Heart left ventricle (tissue), 16 donors: ENCODE data around the gene TNS3. TPM values are rescaled to one million over a fixed set of nuclear protein-coding genes. Genes with fewer than 3 reads are reported as not detected.

Source experiments
- ATAC-seq, 4 donors: fragments of 200-7000 bp; cut with Tn5 transposase; one replicate each; pipeline ENCODE4 v1.9.1; 2020 to 2022; ENCODE audit warnings: moderate library complexity in 4 of 4, mild to moderate bottlenecking in 3 of 4, moderate number of reproducible peaks in 1 of 4
- DNase-seq, 5 donors: peaks; one replicate each; pipeline ENCODE4 v3.0.0-alpha.2; 2020
- H3K27ac ChIP-seq, 12 donors: fragments of 200-600 bp; sonication (generic) in 4 of 12; one replicate each; pipeline versions ENCODE4 v1.5.0 to v1.8.0; 2016 to 2022; ENCODE audit warnings: mild to moderate bottlenecking in 2 of 12
- H3K27me3 ChIP-seq, 9 donors: fragments of 200-600 bp; sonication (generic) in 2 of 9; one replicate each; pipeline versions ENCODE4 v1.5.1 to v1.8.0; 2016 to 2022; ENCODE audit warnings: mild to moderate bottlenecking in 3 of 9
- H3K36me3 ChIP-seq, 9 donors: fragments of 200-600 bp; sonication (generic) in 2 of 9; one replicate each; pipeline versions ENCODE4 v1.5.0 to v1.8.0; 2018 to 2022; ENCODE audit warnings: mild to moderate bottlenecking in 2 of 9
- H3K4me1 ChIP-seq, 12 donors: fragments of 200-600 bp; sonication (generic) in 4 of 12; one replicate each; pipeline versions ENCODE4 v1.5.0 to v1.8.0; 2016 to 2022; ENCODE audit warnings: mild to moderate bottlenecking in 3 of 12
- H3K4me3 ChIP-seq, 12 donors: fragments of 200-600 bp; sonication (generic) in 4 of 12; one replicate each; pipeline versions ENCODE4 v1.5.0 to v1.8.0; 2017 to 2022; ENCODE audit warnings: mild to moderate bottlenecking in 9 of 12, moderate library complexity in 4 of 12
- H3K9me3 ChIP-seq, 12 donors: fragments of 200-600 bp; sonication (generic) in 4 of 12; one replicate each; pipeline versions ENCODE4 v1.5.0 to v1.8.0; 2016 to 2022; ENCODE audit warnings: mild to moderate bottlenecking in 1 of 12
- POLR2A ChIP-seq, 2 donors: fragments of 450-650 bp; IDR thresholded peaks; one replicate each; pipeline ENCODE4 v1.6.1; 2017; ENCODE audit warnings: antibody characterized with exemption in 2 of 2, mild to moderate bottlenecking in 2 of 2, moderate library complexity in 2 of 2
- WGBS, 4 donors: extraction: QIAGEN DNeasy Blood & Tissue Kit in 2 of 4; methylation state at CpG; one replicate each; pipeline versions ENCODE4 v1.1.5 to v1.1.7; 2013 to 2018; 5-methylcytosine and 5-hydroxymethylcytosine counted together
- intact Hi-C, 10 donors: fragments of 100-400 bp; cut with DNase I; formaldehyde crosslinking; loops; one replicate each; pipeline versions ENCODE4 v1.11.1 to v1.14.2; 2022
- polyA plus RNA-seq, 2 donors: library from polyadenylated mRNA; stranded (reverse); fragments of 200-250 nt; gene quantifications; one replicate each; pipeline ENCODE4 v1.2.3, GENCODE V29; 2013
- total RNA-seq, 9 donors: library from RNA; depleted of rRNA in 2 of 9; stranded (reverse); fragments of >200 nt in 2 of 9; fragmentation: NEBNext Ultra II Directional in 3 of 9; extraction: Animal tissue kit (Norgen Biotek cat#: 25700) in 3 of 9; gene quantifications; one replicate each; pipeline versions ENCODE4 v1.1.0 to v1.2.4, GENCODE V29; 2016 to 2023
- TF ChIP-seq, protein P1 (sequence below), 12 donors: fragments of 200-600 bp; sonication (generic) in 4 of 12; IDR thresholded peaks; one replicate each; pipeline versions ENCODE4 v1.5.0 to v1.8.0; 2018 to 2022; ENCODE audit warnings: antibody characterized with exemption in 12 of 12, mild to moderate bottlenecking in 5 of 12
- donor health status: ischemic (EF 13 %, LVEDD 7.1; RV severe dilation, severe dysfunction).
- donor health status: healthy with polysubstance abuse.
- donor health status: DM: no; HTN: yes; CAD: no.
- donor health status: DM: no; HTN: no; CAD: no.
- donor health status: ischemic (EF 25% LVEDD 6.9; RV normal size, moderate dysfunction).
- donor health status: ischemic (EF 25% LVEDD 5.7; RV mildly dilated, moderate dysfunction).
- donor health status: healthy.
- donor health status: DM: yes; HTN: yes; CAD: no.
- donor health status: ischemic (EF 35%, LVEDD 5.7; RV mildly dilated, moderate dysfunction).
- donor health status: nonischemic (EF 11% LVEDD 7.7; RV severe dilation, severe dysfunction).
- donor health status: DM: yes; HTN: yes; CAD: no.
- donor health status: PGD.
- donor health status: ischemic (EF 29% LVEDD 5.4; RV normal size, mild dysfunction).
- donor health status: nonischemic (EF 23%, LVEDD 6.1; RV moderate dilation, normal function).

TNS3 gene
- total and polyA plus RNA-seq, 11 donors = 10.1 to 116 (median 32.7) TPM

DNA sequence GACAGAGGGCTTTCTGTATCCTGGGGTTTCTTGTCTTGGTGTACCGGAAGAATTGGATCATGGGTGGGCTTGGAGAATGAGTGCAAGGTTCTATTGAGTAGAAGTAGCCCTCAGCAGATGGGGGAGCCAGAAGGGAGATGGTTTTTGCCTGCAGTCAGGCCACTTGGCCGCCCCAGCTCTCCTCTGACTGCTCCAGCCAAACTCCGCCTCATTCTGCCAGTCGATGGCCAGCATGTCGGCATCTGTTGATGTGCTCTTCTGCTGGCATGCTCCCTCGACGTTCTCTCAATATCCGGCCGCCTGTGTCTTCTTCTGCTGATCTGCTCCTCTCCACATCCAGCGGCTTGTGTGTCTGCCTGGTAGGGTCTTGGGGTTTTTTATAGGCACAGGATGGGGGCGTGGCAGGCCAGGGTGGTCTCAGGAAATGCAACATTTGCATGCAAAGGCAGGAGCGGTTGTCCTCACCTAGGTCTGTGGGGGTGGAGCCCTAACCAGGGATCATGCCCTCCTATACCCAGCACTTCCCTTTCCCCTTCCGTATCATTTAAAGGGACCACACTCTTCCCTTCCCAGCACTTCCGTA, 40.2 kb upstream of the TNS3 start:
- peak in 1 of 4 donors; percentile 2 for ATAC-seq

DNA sequence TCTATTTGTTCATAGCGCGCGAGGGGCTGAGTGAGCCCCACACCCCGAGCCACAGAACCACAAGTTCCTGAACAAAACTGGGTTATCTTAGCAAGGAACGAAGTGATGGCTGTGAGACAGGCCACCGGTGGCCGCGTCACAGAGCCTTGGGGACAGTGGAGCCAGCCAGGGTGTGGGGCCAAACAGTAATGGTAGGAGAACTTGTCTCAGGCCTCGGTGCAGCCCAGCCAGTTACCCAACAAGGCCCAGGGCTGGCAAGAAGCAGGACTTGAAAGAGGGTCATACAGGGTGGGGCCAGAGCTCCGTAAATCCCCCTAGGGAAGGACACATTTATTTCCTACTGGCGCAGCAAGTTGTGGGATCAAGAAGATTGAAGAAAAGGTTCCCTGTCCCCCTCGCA, 39.4 kb upstream of the TNS3 start:
- Histone ChIP-seq H3K4me1 (peaks cover 0 to 32% (median 11%) of the 10 kb centered on the region in 12 donors), H3K27me3 (no peaks in the 10 kb centered on the region), H3K27ac (peak overlapping the region in 7 of 12 donors; percentile 31 to 88 (median 71)), H3K9me3 (no peaks in the 10 kb centered on the region), H3K4me3 (no peak overlapping the region), H3K36me3 (no peaks in the 10 kb centered on the region)
- ATAC-seq (no peak), DNase-seq (no peak)
- TF ChIP-seq, protein P1, sequence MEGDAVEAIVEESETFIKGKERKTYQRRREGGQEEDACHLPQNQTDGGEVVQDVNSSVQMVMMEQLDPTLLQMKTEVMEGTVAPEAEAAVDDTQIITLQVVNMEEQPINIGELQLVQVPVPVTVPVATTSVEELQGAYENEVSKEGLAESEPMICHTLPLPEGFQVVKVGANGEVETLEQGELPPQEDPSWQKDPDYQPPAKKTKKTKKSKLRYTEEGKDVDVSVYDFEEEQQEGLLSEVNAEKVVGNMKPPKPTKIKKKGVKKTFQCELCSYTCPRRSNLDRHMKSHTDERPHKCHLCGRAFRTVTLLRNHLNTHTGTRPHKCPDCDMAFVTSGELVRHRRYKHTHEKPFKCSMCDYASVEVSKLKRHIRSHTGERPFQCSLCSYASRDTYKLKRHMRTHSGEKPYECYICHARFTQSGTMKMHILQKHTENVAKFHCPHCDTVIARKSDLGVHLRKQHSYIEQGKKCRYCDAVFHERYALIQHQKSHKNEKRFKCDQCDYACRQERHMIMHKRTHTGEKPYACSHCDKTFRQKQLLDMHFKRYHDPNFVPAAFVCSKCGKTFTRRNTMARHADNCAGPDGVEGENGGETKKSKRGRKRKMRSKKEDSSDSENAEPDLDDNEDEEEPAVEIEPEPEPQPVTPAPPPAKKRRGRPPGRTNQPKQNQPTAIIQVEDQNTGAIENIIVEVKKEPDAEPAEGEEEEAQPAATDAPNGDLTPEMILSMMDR (IDR thresholded peaks at IDR 0.05) = no peak
- no peak for TF ChIP-seq POLR2A (IDR thresholded peaks at IDR 0.05)
- intact Hi-C loops = no loop called here
- WGBS, 4 donors = 91 to 99% (median 95%) methylated on average over 11 to 12 of the region's 12 CpGs

More for the DNA sequence above, 40.2 kb upstream of the TNS3 start:
- intact Hi-C loops = no loop called here
- H3K4me1 ChIP-seq = peaks cover 0 to 32% (median 11%) of the 10 kb centered on the region in 12 donors
- TF ChIP-seq POLR2A (IDR thresholded peaks at IDR 0.05) = no peak
- TF ChIP-seq, protein P1 (IDR thresholded peaks at IDR 0.05) = no peak
- no peak overlapping the region for H3K4me3 ChIP-seq
- WGBS, 4 donors = 74 to 82% (median 76%) methylated on average over 14 of the region's 14 CpGs
- H3K27ac ChIP-seq = peak overlapping the region in 11 of 12 donors; percentile 31 to 88 (median 64)
- no peaks in the 10 kb centered on the region for H3K36me3 ChIP-seq
- peak in 1 of 5 donors; percentile 33 for DNase-seq
- H3K9me3 ChIP-seq = no peaks in the 10 kb centered on the region
- no peaks in the 10 kb centered on the region for H3K27me3 ChIP-seq

DNA sequence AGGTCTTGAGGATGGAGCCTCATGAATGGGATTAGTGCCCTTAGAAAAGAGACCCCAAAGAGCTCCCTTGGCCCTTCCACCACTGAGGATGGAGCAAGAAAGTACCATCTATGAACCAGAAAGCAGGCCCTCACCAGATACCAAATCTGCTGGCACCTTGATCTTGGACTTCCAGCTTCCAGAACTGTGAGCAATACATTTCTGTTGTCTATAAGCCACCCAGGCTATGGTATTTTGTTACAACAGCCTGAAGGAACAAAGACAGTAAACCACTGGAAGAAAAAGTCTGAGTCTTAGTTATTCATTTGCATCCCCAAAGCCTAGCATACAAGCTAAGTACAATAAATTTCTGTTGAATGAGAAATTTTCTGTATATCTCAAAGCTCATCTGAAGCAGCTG, 37.9 kb upstream of the TNS3 start:
- ATAC-seq = no peak
- no peak overlapping the region for H3K27ac ChIP-seq

DNA sequence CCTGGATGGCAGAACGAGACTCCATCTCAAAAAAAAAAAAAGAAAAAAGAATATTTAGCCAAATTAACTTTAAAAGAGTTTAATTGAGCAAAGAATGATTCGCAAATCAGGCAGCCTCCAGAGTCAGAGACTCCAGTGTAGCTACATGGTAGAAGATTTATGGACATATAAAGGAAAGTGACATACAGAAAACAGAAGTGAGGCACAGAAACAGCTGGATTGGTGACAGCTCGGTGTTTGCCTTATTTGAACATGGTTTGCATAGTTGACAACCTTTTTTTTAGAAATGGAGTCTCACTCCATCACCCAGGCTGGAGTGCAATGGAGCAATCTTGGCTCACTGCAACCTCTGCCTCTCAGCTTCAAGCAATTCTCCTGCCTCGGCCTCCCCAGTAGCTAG, 35.2 kb upstream of the TNS3 start:
- intact Hi-C loops = no loop called here
- ATAC-seq = no peak

More for the DNA sequence above, 37.9 kb upstream of the TNS3 start:
- Histone ChIP-seq H3K4me1 (peaks cover 0 to 32% (median 11%) of the 10 kb centered on the region in 12 donors), H3K9me3 (no peaks in the 10 kb centered on the region), H3K4me3 (no peak overlapping the region), H3K27me3 (no peaks in the 10 kb centered on the region), H3K36me3 (no peaks in the 10 kb centered on the region)
- no peak for DNase-seq
- TF ChIP-seq POLR2A (IDR thresholded peaks at IDR 0.05) = no peak
- TF ChIP-seq, protein P1 (IDR thresholded peaks at IDR 0.05) = no peak
- intact Hi-C loops = no loop called here

More for the DNA sequence above, 35.2 kb upstream of the TNS3 start:
- Histone ChIP-seq H3K27ac (no peak overlapping the region), H3K36me3 (no peaks in the 10 kb centered on the region), H3K9me3 (no peaks in the 10 kb centered on the region), H3K4me1 (peaks cover 0 to 13% (median 6%) of the 10 kb centered on the region in 12 donors), H3K27me3 (no peaks in the 10 kb centered on the region), H3K4me3 (no peak overlapping the region)
- TF ChIP-seq, protein P1 (IDR thresholded peaks at IDR 0.05) = no peak
- TF ChIP-seq POLR2A (IDR thresholded peaks at IDR 0.05) = no peak
- WGBS, 4 donors = 87 to 94% (median 91%) methylated on average over 4 of the region's 4 CpGs
- peak in 1 of 5 donors; percentile 14 for DNase-seq
